Hematopoietic multipotent progenitor cell treated with erythropoietin and hydrocortisone succinate and interleukin-3 and kit ligand, for 15 days (in vitro differentiated cells): Measurements from ENCODE around the gene NBR1.
A peak's percentile ranks its signal among the peaks of the same experiment; 100 is the strongest.
"Not testable (repeated sequence)": the region's sequence is repeated elsewhere in the genome, so short reads cannot be mapped to it uniquely, and the experiment has no call there.

Experiments
- DNase-seq: peaks from one replicate; pipeline ENCODE4 v3.0.0-alpha.2; 2015; ENCODE audit warnings: low spot score

NBR1 gene

GRCh38 chr17:43153197-43153835 lies 17.7 kb upstream of the NBR1 start:
- DNase-seq, result not testable (repeated sequence)

DNA sequence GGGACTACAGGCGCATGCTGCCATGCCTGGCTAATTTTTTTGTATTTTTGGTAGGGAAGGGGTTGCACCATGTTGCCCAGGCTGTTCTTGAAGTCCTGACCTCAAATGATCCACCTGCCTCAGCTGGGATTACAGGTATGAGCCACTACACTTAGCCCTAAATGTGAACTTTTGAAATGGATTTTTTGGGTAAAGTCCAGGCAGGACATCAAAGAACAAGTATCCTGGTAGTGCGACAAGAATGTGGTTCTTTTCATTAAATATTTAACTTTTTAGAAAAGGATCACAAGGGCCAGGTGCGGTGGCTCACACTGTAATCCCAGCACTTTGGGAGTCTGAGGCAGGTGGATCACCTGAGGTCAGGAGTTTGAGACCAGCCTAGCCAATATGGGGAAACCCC lies 15.3 kb upstream of the NBR1 start:
- no peak for DNase-seq

GRCh38 chr17:43159232-43159631 lies 11.8 kb upstream of the NBR1 start:
- not testable (repeated sequence) for DNase-seq

DNA sequence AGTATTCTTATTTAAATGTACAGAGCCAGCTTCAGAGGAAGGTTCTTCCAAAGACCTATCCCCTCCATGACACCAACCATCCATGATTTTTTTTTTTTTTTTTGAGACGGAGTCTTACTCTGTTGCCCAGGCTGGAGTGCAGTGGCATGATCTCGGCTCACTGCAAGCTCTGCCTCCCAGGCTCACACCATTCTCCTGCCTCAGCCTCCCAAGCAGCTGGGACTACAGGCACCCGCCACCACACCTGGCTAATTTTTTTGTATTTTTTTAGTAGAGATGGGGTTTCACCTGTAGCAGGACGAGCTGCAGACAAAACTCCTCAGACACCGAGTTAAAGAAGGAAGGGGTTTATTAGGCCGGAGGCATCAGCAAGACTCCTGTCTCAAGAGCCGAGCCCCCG lies 11.1 kb upstream of the NBR1 start:
- not testable (repeated sequence) for DNase-seq

DNA sequence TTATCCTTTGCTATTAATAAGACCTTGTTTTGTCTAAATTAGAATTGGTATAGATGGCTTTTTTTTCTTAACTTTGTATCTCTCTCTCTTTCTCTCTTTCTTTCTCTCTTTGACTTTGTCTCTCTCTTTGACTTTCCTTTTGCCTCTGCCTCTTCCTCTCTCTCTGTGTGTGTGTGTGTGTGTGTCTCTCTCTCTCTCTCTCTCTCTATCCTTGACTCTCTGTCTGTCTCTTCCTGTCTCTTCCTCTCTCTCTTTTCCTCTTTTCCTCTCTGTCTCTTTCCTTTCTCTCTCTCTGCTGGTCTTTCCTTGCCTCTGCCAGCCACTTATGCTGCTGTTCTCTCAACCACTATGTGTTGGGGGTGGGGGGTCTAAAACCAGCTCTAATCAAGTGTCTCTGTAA lies 5.0 kb upstream of the NBR1 start:
- not testable (repeated sequence) for DNase-seq

- DNase-seq, result no peak
Measured at GRCh38 chr17:43169561-43170139, 1.4 kb upstream of the NBR1 start.

DNA sequence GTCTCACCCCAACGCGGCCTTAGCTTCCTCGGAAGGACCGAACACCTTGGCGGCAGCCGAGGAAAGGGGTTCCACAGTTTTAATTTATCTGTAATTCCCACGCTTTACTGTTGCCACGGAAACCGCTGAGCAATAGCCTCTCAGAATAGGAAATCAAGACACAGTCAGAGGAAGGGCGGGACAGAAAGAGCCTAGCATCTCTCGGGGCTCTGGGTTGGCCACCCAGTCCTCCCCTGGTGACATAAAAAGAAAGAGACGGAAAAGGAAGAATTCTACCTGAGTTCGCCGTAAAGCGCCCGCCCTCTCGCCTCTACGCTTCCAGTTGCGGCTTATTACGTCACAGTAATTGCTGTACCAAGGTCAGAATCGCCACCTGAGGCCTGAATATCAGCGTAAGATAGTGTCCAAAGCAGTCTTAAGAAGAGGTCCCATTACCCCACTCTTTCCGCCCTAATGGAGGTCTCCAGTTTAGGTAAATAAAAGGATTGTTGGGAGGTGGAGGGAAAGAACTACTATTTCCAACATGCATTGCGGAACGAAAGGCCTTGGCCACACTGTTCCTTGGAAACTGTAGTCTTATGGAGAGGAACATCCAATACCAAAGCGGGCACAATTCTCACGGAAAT lies 761 bp upstream of the NBR1 start:
- DNase-seq, result peak; percentile 93

GRCh38 chr17:43171586-43172487 lies 823 bp downstream of the NBR1 start:
- DNase-seq, result peak; percentile 60

- DNase-seq, result no peak
Measured at GRCh38 chr17:43175213-43176118, 4.5 kb downstream of the NBR1 start.

DNA sequence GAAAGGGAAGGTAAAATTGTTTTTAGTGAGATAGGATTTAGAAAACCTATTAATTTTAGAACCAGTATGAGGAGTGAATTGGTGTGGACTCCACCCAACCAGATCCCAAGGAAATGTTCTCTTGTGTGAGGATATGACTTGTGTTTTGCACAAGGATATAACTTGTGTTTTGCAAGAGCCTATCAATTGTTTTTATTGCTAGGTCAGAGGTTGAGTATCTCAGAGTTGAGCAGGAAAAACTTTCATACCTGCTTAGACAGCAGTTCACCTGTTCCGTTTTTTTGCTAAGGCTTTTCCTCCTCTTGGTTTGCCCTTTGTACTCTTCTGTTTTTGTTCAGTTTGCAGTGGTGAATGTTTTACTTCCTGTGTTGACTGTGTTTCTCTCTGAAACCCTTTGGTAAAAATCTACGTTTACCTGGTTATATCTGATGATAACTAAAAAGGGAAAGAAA lies 5.1 kb downstream of the NBR1 start:
- DNase-seq, result no peak

GRCh38 chr17:43183921-43184320 lies 12.9 kb downstream of the NBR1 start:
- no peak for DNase-seq

DNA sequence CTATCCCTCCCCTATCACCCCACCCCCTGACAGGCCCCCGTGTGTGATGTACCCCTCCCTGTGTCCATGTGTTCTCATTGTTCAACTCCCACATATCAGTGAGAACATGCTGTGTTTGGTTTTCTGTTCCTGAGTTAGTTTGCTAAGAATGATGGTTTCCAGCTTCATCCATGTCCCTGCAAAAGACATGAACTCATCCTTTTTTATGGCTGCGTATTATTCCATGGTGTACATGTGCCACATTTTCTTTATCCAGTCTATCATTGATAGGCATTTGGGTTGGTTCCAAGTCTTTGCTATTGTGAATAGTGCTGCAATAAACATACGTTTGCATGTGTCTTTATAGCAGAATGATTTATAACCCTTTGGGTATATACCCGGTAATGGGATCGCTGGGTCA lies 15.6 kb downstream of the NBR1 start:
- not testable (repeated sequence) for DNase-seq

DNA sequence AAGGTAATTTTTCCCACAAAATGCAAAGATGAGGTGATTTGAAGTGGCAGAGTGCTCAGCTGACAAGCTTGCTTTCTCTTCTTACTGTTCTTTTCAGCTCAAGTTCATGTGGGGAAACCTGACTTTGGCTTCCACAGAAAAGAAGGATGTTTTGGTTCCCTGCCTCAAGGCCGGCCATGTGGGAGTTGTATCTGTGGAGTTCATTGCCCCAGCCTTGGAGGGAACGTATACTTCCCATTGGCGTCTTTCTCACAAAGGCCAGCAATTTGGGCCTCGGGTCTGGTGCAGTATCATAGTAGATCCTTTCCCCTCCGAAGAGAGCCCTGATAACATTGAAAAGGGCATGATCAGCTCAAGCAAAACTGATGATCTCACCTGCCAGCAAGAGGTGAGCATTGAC lies 22.2 kb downstream of the NBR1 start:
- no peak for DNase-seq

DNA sequence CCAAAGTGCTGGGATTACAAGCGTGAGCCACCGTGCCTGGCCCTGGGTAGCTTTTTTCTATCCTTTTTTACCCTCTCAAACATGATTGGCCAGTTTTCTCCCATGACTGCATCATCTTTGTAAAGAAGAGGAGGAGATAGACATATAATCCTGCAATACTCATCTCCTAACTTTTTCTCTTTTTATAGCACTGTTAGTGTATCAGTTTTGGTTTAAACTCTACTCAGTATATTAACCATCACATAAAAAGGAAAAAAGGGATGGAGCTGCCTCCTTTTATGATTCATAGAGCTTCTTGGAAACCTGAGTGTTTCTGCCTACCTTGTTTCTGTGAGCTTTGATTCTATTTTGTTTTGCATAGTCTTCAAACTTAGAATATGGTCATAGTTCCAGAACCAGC lies 28.6 kb downstream of the NBR1 start:
- no peak for DNase-seq

- no peak for DNase-seq
Measured at GRCh38 chr17:43200127-43200526, 29.1 kb downstream of the NBR1 start.

DNA sequence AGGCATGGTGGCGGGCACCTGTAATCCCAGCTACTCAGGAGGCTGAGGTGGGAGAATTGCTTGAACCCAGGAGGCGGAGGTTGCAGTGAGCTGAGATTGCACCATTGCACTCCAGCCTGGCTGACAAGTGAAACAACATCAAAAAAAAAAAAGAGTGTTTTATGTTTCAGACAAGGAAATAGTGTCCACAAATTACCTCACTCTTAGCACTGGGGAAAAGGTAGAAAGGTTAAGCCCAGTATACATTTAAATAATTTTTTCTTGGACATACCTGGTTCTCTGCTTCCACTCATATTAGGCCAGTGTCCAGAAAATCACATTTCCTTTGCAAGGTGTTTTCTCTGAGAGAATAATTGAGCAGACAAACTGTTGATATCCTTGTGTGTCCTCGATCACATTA lies 32.0 kb downstream of the NBR1 start:
- not testable (repeated sequence) for DNase-seq

GRCh38 chr17:43210576-43210975 lies 39.6 kb downstream of the NBR1 start:
- DNase-seq, result no peak

DNA sequence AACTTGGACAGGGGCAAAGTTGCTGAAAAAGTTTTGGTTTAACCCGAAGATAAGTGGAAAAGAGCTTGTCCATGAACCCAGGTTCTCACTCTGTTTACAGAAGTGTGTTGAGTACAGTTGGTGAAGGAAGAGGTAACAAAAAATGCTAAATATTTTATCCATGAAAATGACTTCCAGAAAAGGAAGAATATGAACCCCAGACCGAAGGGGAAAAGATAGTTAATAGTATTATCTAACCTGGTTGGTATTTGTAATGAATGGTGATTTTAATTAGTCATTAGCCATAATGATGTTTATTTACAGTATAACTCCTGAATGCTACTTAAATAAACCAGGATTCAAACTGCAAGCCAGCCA lies 40.1 kb downstream of the NBR1 start:
- DNase-seq, result no peak

DNA sequence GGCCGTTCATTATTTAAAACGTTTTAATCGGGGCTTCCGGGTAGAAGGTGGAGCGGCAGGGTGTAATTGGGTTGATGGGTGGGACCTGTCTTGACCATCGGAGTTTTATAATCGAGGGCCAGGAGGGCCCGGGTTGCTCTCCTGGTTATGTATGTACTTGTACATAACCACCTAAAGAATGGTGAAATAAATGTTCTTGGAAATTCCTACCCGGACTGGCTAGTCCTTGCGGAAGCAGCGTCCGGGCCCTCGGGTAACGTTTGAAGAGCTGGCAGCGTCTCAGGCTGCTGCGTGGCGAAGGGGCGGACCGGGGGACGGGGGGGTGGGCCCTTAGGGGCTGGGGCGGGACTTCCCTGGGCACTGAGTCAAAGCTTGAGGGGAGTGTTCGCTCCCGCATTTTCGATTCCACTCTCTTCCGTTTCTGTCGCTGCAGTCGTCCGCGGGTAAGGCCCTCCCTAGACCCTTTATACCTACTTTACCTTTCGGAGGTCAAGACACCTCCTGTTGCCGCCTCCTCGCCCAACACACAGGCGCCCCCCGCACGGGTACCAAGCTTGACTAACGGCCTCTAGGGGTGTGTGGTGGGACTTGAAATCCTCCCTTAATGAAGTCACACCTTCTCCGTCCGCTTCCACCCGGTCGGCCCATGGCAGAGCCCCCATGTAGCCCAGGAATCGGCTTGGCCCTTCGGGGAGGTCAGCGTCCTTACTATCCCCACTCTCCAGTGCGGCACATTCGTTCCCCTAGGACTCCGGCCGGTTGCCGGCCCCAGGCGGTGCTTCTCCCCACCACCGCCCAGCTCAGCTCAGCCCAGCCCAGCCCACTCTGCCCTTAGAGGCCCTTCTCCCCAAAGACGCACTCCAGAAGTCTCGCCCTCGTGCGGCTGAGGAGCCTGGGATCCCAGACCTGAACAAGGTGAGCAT lies 40.7 kb downstream of the NBR1 start, which contains the start of gene TMEM106A:
TSS of gene TMEM106A (plus strand) at position 396 of the 923 bp plus-strand sequence. CDS start 1,167 bp downstream, outside the sequence.
- DNase-seq, result peak; percentile 72
